IMR-90 (cell line): Measurements from ENCODE around the gene MRPL20. TPM values are rescaled to one million over a fixed set of nuclear protein-coding genes. Genes with fewer than 3 reads are reported as not detected.
A peak's percentile ranks its signal among the peaks of the same experiment; 100 is the strongest.

Experiments used
- ATAC-seq: fragments of 200-7000 bp; cut with Tn5 transposase; 2 replicates; pipeline ENCODE4 v1.9.1; 2020; ENCODE audit warnings: low read depth, mild to moderate bottlenecking, moderate library complexity
- BruUV-seq: library from RNA; stranded (reverse); fragments of 400-500 nt; replicated peaks from 2 replicates; lab custom pipeline; 2021; lab: Mats Ljungman, UMichigan
- CTCF ChIA-PET: fragments of 300-600 bp; formaldehyde crosslinking; extraction: SDS; loops from one replicate; lab custom pipeline; 2021; ENCODE audit warnings: antibody characterized with exemption; lab: Yijun Ruan, JAX
- POLR2A ChIA-PET: fragments of 300-600 bp; sonication (Branson Sonifier 250); formaldehyde crosslinking; loops from one replicate; lab custom pipeline; 2022; ENCODE audit warnings: antibody characterized with exemption; ENCODE audit not compliant: unreplicated experiment; lab: Charles Lee
- DNase-seq: peaks from one replicate; pipeline ENCODE4 v3.0.0; 2013
- H2AFZ ChIP-seq: replicated peaks from 2 replicates; pipeline ENCODE3; 2013; ENCODE audit warnings: low read length, mild to moderate bottlenecking; ENCODE audit not compliant: poor library complexity
- H2AK5ac ChIP-seq: 2 replicates; pipeline ENCODE4 v1.6.1; 2013; ENCODE audit warnings: low read depth, low read length, inconsistent platforms
- H2AK9ac ChIP-seq: replicated peaks from 2 replicates; pipeline ENCODE3; 2013; ENCODE audit warnings: mild to moderate bottlenecking, low read depth, low read length, moderate library complexity; ENCODE audit not compliant: poor library complexity
- H2BK120ac ChIP-seq: 2 replicates; pipeline ENCODE4 v1.6.1; 2013; ENCODE audit warnings: low read depth, low read length, inconsistent platforms
- H2BK15ac ChIP-seq: 3 replicates; pipeline ENCODE4 v1.6.1; 2013; ENCODE audit warnings: low read depth, low read length, inconsistent platforms
- H2BK20ac ChIP-seq: 2 replicates; pipeline ENCODE4 v1.6.1; 2013; ENCODE audit warnings: low read depth, mild to moderate bottlenecking, inconsistent platforms, low read length, moderate library complexity
- H2BK5ac ChIP-seq: 2 replicates; pipeline ENCODE4 v1.6.1; 2013; ENCODE audit warnings: mild to moderate bottlenecking, low read depth, low read length, inconsistent platforms; ENCODE audit not compliant: poor library complexity, severe bottlenecking
- H3K14ac ChIP-seq: replicated peaks from 2 replicates; pipeline ENCODE4 v1.6.1; 2013; ENCODE audit warnings: low read depth, low read length, inconsistent platforms
- H3K18ac ChIP-seq: 2 replicates; pipeline ENCODE4 v1.6.1; 2013; ENCODE audit warnings: low read depth, low read length, control low read depth
- H3K23ac ChIP-seq: 2 replicates; pipeline ENCODE4 v1.6.1; 2013; ENCODE audit warnings: low read depth, low read length, inconsistent platforms
- H3K27ac ChIP-seq: 2 replicates; pipeline ENCODE4 v1.5.1; 2013; ENCODE audit warnings: mild to moderate bottlenecking, control low read depth, low read length; ENCODE audit not compliant: insufficient read depth
- H3K27me3 ChIP-seq: 2 replicates; pipeline ENCODE4 v1.6.1; 2013; ENCODE audit warnings: low read length; ENCODE audit not compliant: control insufficient read depth, insufficient read depth
- H3K36me3 ChIP-seq: 2 replicates; pipeline ENCODE4 v1.6.1; 2013; ENCODE audit warnings: low read length, mixed read lengths; ENCODE audit not compliant: control insufficient read depth, insufficient read depth
- H3K4ac ChIP-seq: 2 replicates; pipeline ENCODE4 v1.6.1; 2013; ENCODE audit warnings: low read depth, low read length, inconsistent platforms
- H3K4me1 ChIP-seq: 2 replicates; pipeline ENCODE4 v1.6.1; 2013; ENCODE audit warnings: low read length, mixed read lengths; ENCODE audit not compliant: control insufficient read depth, insufficient read depth
- H3K4me2 ChIP-seq: 2 replicates; pipeline ENCODE4 v1.6.1; 2013; ENCODE audit warnings: low read depth, mild to moderate bottlenecking, control low read depth, low read length, moderate library complexity
- H3K4me3 ChIP-seq: 2 replicates; pipeline ENCODE4 v1.5.1; 2013; ENCODE audit warnings: low read depth, mild to moderate bottlenecking, control low read depth, low read length, moderate library complexity; ENCODE audit not compliant: insufficient read depth
- H3K56ac ChIP-seq: 2 replicates; pipeline ENCODE4 v1.6.1; 2013; ENCODE audit warnings: low read length, inconsistent platforms; ENCODE audit not compliant: insufficient read depth; ENCODE audit errors: extremely low read depth
- H3K79me1 ChIP-seq, 2 experiments: 2 replicates each; pipeline ENCODE4 v1.6.1; 2013; ENCODE audit warnings: low read length in 2 of 2, inconsistent platforms in 1 of 2, low read depth in 1 of 2
- H3K9ac ChIP-seq: 2 replicates; pipeline ENCODE4 v1.6.1; 2013; ENCODE audit warnings: low read depth, low read length, control low read depth
- H3K9me1 ChIP-seq: 2 replicates; pipeline ENCODE4 v1.6.1; 2013; ENCODE audit warnings: low read length, inconsistent platforms; ENCODE audit not compliant: insufficient read depth
- H3K9me3 ChIP-seq: 2 replicates; pipeline ENCODE4 v1.6.1; 2013; ENCODE audit warnings: low read length; ENCODE audit not compliant: control insufficient read depth, insufficient read depth
- H4K20me1 ChIP-seq: 2 replicates; pipeline ENCODE4 v1.6.1; 2013; ENCODE audit warnings: low read length, inconsistent platforms; ENCODE audit not compliant: insufficient read depth
- H4K5ac ChIP-seq: 2 replicates; pipeline ENCODE4 v1.6.1; 2013; ENCODE audit warnings: mild to moderate bottlenecking, low read depth, low read length, control low read depth
- H4K8ac ChIP-seq, 2 experiments: 2 replicates each; pipeline ENCODE4 v1.6.1; 2013; ENCODE audit warnings: low read depth in 2 of 2, low read length in 2 of 2, control low read depth in 1 of 2, inconsistent platforms in 1 of 2
- H4K91ac ChIP-seq: 2 replicates; pipeline ENCODE4 v1.6.1; 2013; ENCODE audit warnings: low read depth, low read length, inconsistent platforms; ENCODE audit not compliant: insufficient read depth
- BHLHE40 ChIP-seq: fragments of 150-350 bp; IDR thresholded peaks from 2 replicates; pipeline ENCODE4 v1.6.1; 2016; ENCODE audit warnings: mild to moderate bottlenecking, low read depth, low read length
- CEBPB ChIP-seq: IDR thresholded peaks from 2 replicates; pipeline ENCODE4 v1.6.1; 2012; ENCODE audit warnings: low read depth, low read length, improper control_type of control experiment
- CHD1 ChIP-seq: IDR thresholded peaks from 2 replicates; pipeline ENCODE4 v1.6.1; 2012; ENCODE audit warnings: low read depth, low read length, improper control_type of control experiment
- CTCF ChIP-seq: conservative IDR thresholded peaks from 2 replicates; pipeline ENCODE4 v1.5.1; 2012; ENCODE audit warnings: mild to moderate bottlenecking, low read depth, low read length, improper control_type of control experiment
- ELK1 ChIP-seq: fragments of 150-350 bp; IDR thresholded peaks from 2 replicates; pipeline ENCODE4 v1.6.1; 2016; ENCODE audit warnings: low read depth, mild to moderate bottlenecking, low read length, moderate library complexity, borderline replicate concordance
- FOS ChIP-seq: fragments of 150-350 bp; IDR thresholded peaks from 2 replicates; pipeline ENCODE4 v1.6.1; 2016; ENCODE audit warnings: low read depth, low read length
- MAFK ChIP-seq: IDR thresholded peaks from 2 replicates; pipeline ENCODE4 v1.6.1; 2012; ENCODE audit warnings: low read depth, low read length, improper control_type of control experiment
- MAZ ChIP-seq: IDR thresholded peaks from 2 replicates; pipeline ENCODE4 v1.6.1; 2012; ENCODE audit warnings: low read depth, mild to moderate bottlenecking, low read length, improper control_type of control experiment, moderate library complexity, borderline replicate concordance
- MXI1 ChIP-seq: IDR thresholded peaks from 2 replicates; pipeline ENCODE4 v1.6.1; 2012; ENCODE audit warnings: low read depth, mild to moderate bottlenecking, low read length, moderate library complexity, borderline replicate concordance
- NFE2L2 ChIP-seq: fragments of 150-350 bp; IDR thresholded peaks from 2 replicates; pipeline ENCODE4 v1.6.1; 2016; ENCODE audit warnings: low read depth, mild to moderate bottlenecking, low read length
- POLR2A ChIP-seq: IDR thresholded peaks from 2 replicates; pipeline ENCODE4 v1.6.1; 2012; ENCODE audit warnings: mild to moderate bottlenecking, low read depth, low read length
- RAD21 ChIP-seq: IDR thresholded peaks from 2 replicates; pipeline ENCODE4 v1.6.1; 2012; ENCODE audit warnings: low read length, improper control_type of control experiment
- RCOR1 ChIP-seq: IDR thresholded peaks from 2 replicates; pipeline ENCODE4 v1.6.1; 2012; ENCODE audit warnings: mild to moderate bottlenecking, low read length, improper control_type of control experiment; ENCODE audit not compliant: insufficient replicate concordance
- RFX5 ChIP-seq: IDR thresholded peaks from 2 replicates; pipeline ENCODE4 v1.8.0; 2012; ENCODE audit warnings: low read depth, mild to moderate bottlenecking, low read length, moderate library complexity
- SMC3 ChIP-seq: fragments of 150-350 bp; IDR thresholded peaks from 2 replicates; pipeline ENCODE4 v1.6.1; 2016; ENCODE audit warnings: low read depth, mild to moderate bottlenecking, antibody characterized with exemption, low read length, moderate library complexity
- USF2 ChIP-seq: fragments of 150-350 bp; IDR thresholded peaks from 2 replicates; pipeline ENCODE4 v1.6.1; 2017; ENCODE audit warnings: mild to moderate bottlenecking, antibody characterized with exemption, low read length, low read depth
- WGBS, 2 experiments: methylation state at CpG; one replicate each; pipeline versions ENCODE4 v1.1.5 to v1.1.7; 2013; ENCODE audit warnings: missing lambda C conversion rate in 2 of 2; ENCODE audit not compliant: insufficient read length in 1 of 2; ENCODE audit errors: extremely low coverage in 2 of 2; 5-methylcytosine and 5-hydroxymethylcytosine counted together
- dilution Hi-C: fragments of 300-500 bp; cut with HindIII; formaldehyde crosslinking; loops from one replicate; pipeline ENCODE4 v1.14.3; 2018; ENCODE audit warnings: low sequenced_read_pairs; ENCODE audit not compliant: unreplicated experiment
- in situ Hi-C: fragments of 300-500 bp; cut with MboI; formaldehyde crosslinking; loops from 3 replicates; pipeline ENCODE4 v1.14.3; 2019; ENCODE audit warnings: low sequenced_read_pairs, inconsistent platforms, mixed read lengths
- intact Hi-C: fragments of 100-400 bp; cut with micrococcal nuclease; formaldehyde crosslinking; loops from 2 replicates; pipeline ENCODE4 v1.10.0; 2022
- polyA plus RNA-seq, 3 experiments: library from polyadenylated mRNA; depleted of rRNA; stranded (reverse); fragments of >200 nt; gene quantifications; 2 replicates each; pipeline ENCODE4 v1.2.3, GENCODE V29; 2012; ENCODE audit warnings: low replicate concordance in 1 of 3
- total RNA-seq: library from RNA; depleted of rRNA; stranded (reverse); fragments of >200 nt; gene quantifications from 2 replicates; pipeline ENCODE4 v1.2.3, GENCODE V29; 2012

The MRPL20 gene
- total and polyA plus RNA-seq, 2 of the 4 experiments (the other 2 are of a cell fraction), result 141 to 157 TPM

GRCh38 chr1:1419363-1419812 is 12.3 kb upstream of the MRPL20 start:
- POLR2A ChIA-PET, result no interaction called here
- Histone ChIP-seq H3K4me1 (peaks cover 3% of the 10 kb centered on the region; the same call in 1 of the 2 replicates), H2BK5ac (no peak overlapping the region)

More at GRCh38 chr1:1419363-1419812, 12.3 kb upstream of the MRPL20 start:
- Histone ChIP-seq H3K27ac (no peak overlapping the region), H4K20me1 (no peaks in the 10 kb centered on the region), H4K91ac (no peak overlapping the region), H3K9ac (no peak overlapping the region), H2AK5ac (no peak overlapping the region), H3K4me3 (no peak overlapping the region), H3K14ac (no peak overlapping the region), H3K4me2 (no peak overlapping the region), H3K18ac (no peak overlapping the region), H3K4ac (no peak overlapping the region), H2BK120ac (no peak overlapping the region), H2BK15ac (no peak overlapping the region), H3K56ac (no peak overlapping the region), H2BK20ac (no peak overlapping the region), H3K9me3 (no peaks in the 10 kb centered on the region), H3K9me1 (no peaks in the 10 kb centered on the region), H3K36me3 (no peaks in the 10 kb centered on the region), H3K27me3 (no peaks in the 10 kb centered on the region), H3K79me1 (no peaks in the 10 kb centered on the region), H4K8ac (no peak overlapping the region), H4K5ac (no peak overlapping the region), H2AK9ac (no peak overlapping the region), H3K23ac (no peak overlapping the region), H2AFZ (peak overlapping the region; percentile 86)
- WGBS, 2 experiments, result 91% methylated on average over 10 of the region's 21 CpGs; no CpG with 5 or more reads in 1 of the 2 experiments
- CTCF ChIA-PET, result no interaction called here
- TF ChIP-seq MXI1 (no peak), SMC3 (no peak), CEBPB (no peak), RAD21 (no peak), RFX5 (no peak), CHD1 (no peak), FOS (no peak), ELK1 (no peak), USF2 (no peak), MAZ (no peak), RCOR1 (no peak), POLR2A (no peak), MAFK (no peak), BHLHE40 (no peak), CTCF (no peak), NFE2L2 (no peak)
- in situ Hi-C loops, result no loop called here
- DNase-seq (no peak), ATAC-seq (no peak)
- no TSS peak for BruUV-seq
- dilution Hi-C loops, result no loop called here
- intact Hi-C loops, result no loop called here
